Mucosa of descending colon (tissue), 3 donors: ENCODE results near the gene KLHL9. TPM values are rescaled to one million over a fixed set of nuclear protein-coding genes. Genes with fewer than 3 reads are reported as not detected.

Experiments used
- ATAC-seq: fragments of 200-7000 bp; cut with Tn5 transposase; one replicate; pipeline ENCODE4 v1.9.1; 2020; ENCODE audit warnings: mild to moderate bottlenecking, moderate library complexity
- DNase-seq, 3 donors: peaks; one replicate each; pipeline ENCODE4 v3.0.0-alpha.2; 2020
- H3K36me3 ChIP-seq: fragments of 200-600 bp; one replicate; pipeline ENCODE4 v1.8.0; 2021; ENCODE audit warnings: low read depth, mild to moderate bottlenecking
- H3K4me1 ChIP-seq: fragments of 200-600 bp; one replicate; pipeline ENCODE4 v1.8.0; 2021; ENCODE audit warnings: low read depth, mild to moderate bottlenecking
- H3K4me3 ChIP-seq: fragments of 200-600 bp; one replicate; pipeline ENCODE4 v1.8.0; 2021; ENCODE audit warnings: mild to moderate bottlenecking
- H3K9me3 ChIP-seq: fragments of 200-600 bp; one replicate; pipeline ENCODE4 v1.8.0; 2021; ENCODE audit warnings: mild to moderate bottlenecking
- CTCF ChIP-seq: fragments of 200-600 bp; IDR thresholded peaks from one replicate; pipeline ENCODE4 v1.8.0; 2022; ENCODE audit warnings: antibody characterized with exemption, mild to moderate bottlenecking
- intact Hi-C, 2 donors: fragments of 100-400 bp; cut with DNase I in 1 of 2; cut with micrococcal nuclease in 1 of 2; formaldehyde crosslinking; loops; one replicate each; pipeline versions ENCODE4 v1.11.0 to v1.11.1; 2022; cut with DNase I, micrococcal nuclease
- total RNA-seq, 3 donors: library from RNA; stranded (reverse); fragmentation: NEBNext Ultra II Directional in 2 of 3; extraction: Animal tissue kit (Norgen Biotek cat#: 25700) in 2 of 3; gene quantifications; one replicate each; pipeline versions ENCODE4 v1.2.1 to v1.2.4, GENCODE V29; 2021 to 2023
- donor health status: DM: no; HTN: no; CAD: no; lungs with moderate emphysema.
- donor health status: DM: no; HTN: no; CAD: no.
- donor health status: DM: no; HTN: yes; CAD: no.

The KLHL9 gene
- total RNA-seq, 3 donors from 2014 or later, result 21.8 to 23.9 (median 23.4) TPM

GRCh38 chr9:21336457-21336856 lies 1.3 kb upstream of the KLHL9 start:
- DNase-seq (no peak), ATAC-seq (no peak)
- TF ChIP-seq CTCF, result no peak
- intact Hi-C loops, result no loop called here
- Histone ChIP-seq H3K4me3 (no peak overlapping the region), H3K9me3 (no peaks in the 10 kb centered on the region), H3K36me3 (no peaks in the 10 kb centered on the region), H3K4me1 (peaks cover 34% of the 10 kb centered on the region)

- Histone ChIP-seq H3K4me1 (peaks cover 40% of the 10 kb centered on the region), H3K4me3 (no peak overlapping the region), H3K36me3 (no peaks in the 10 kb centered on the region), H3K9me3 (no peaks in the 10 kb centered on the region)
- ATAC-seq, result no peak
- no peak for DNase-seq
- intact Hi-C loops, result no loop called here
- TF ChIP-seq CTCF, result no peak
Measured at GRCh38 chr9:21333226-21333625, 2.0 kb downstream of the KLHL9 start.

GRCh38 chr9:21331676-21332402 lies 3.4 kb downstream of the KLHL9 start:
- no peak for DNase-seq
- H3K4me3 ChIP-seq, result no peak overlapping the region
- no peaks in the 10 kb centered on the region for H3K36me3 ChIP-seq
- TF ChIP-seq CTCF, result no peak
- ATAC-seq, result no peak
- H3K4me1 ChIP-seq, result peaks cover 40% of the 10 kb centered on the region
- H3K9me3 ChIP-seq, result no peaks in the 10 kb centered on the region
- intact Hi-C loops, result no loop called here

- peaks cover 8% of the 10 kb centered on the region for H3K4me1 ChIP-seq
- no peak for DNase-seq
- ATAC-seq, result peak; percentile 74
- no peak overlapping the region for H3K4me3 ChIP-seq
- no peaks in the 10 kb centered on the region for H3K36me3 ChIP-seq
- H3K9me3 ChIP-seq, result no peaks in the 10 kb centered on the region
- no peak for TF ChIP-seq CTCF
- intact Hi-C loops, result no loop called here
Measured at GRCh38 chr9:21326526-21327139, 8.6 kb downstream of the KLHL9 start.

- H3K4me3 ChIP-seq, result no peak overlapping the region
- peak; percentile 44 for ATAC-seq
- TF ChIP-seq CTCF, result no peak
- intact Hi-C loops, result loop anchor here in 1 of 2 donors (5.0 kb wide), 1 partner anchor 128 kb away; no protein-coding TSS in a partner anchor
- H3K36me3 ChIP-seq, result no peaks in the 10 kb centered on the region
- no peaks in the 10 kb centered on the region for H3K4me1 ChIP-seq
- DNase-seq, result no peak
- no peaks in the 10 kb centered on the region for H3K9me3 ChIP-seq
Measured at GRCh38 chr9:21324047-21324446, 11.2 kb downstream of the KLHL9 start.
